Sigmoid colon (tissue), 4 donors: ENCODE results near the gene WNT3.

Experiments
- EP300 ChIP-seq, 4 donors: sonication (generic); formaldehyde crosslinking; IDR thresholded peaks; one replicate each; pipeline ENCODE4 v1.6.1; 2017; ENCODE audit warnings: antibody characterized with exemption in 4 of 4
- POLR2A ChIP-seq, 2 donors: fragments of 450-650 bp; IDR thresholded peaks; one replicate each; pipeline ENCODE4 v1.6.1; 2016; ENCODE audit warnings: antibody characterized with exemption in 2 of 2, mild to moderate bottlenecking in 2 of 2, moderate library complexity in 2 of 2
- POLR2AphosphoS5 ChIP-seq, 4 donors: sonication (generic); formaldehyde crosslinking; IDR thresholded peaks; one replicate each; pipeline ENCODE4 v1.6.1; 2017; ENCODE audit warnings: antibody characterized with exemption in 4 of 4
- TF ChIP-seq, protein P1 (sequence below), 4 experiments: fragments of 450-650 bp in 3 of 4; fragments of 200-600 bp in 1 of 4; IDR thresholded peaks; one replicate each; pipeline ENCODE4 v1.5.1; 2016 to 2019; ENCODE audit warnings: antibody characterized with exemption in 4 of 4, mild to moderate bottlenecking in 3 of 4, moderate library complexity in 2 of 4

GRCh38 chr17:46719891-46720290 is 98.6 kb downstream of the WNT3 start:
- TF ChIP-seq, protein P1, sequence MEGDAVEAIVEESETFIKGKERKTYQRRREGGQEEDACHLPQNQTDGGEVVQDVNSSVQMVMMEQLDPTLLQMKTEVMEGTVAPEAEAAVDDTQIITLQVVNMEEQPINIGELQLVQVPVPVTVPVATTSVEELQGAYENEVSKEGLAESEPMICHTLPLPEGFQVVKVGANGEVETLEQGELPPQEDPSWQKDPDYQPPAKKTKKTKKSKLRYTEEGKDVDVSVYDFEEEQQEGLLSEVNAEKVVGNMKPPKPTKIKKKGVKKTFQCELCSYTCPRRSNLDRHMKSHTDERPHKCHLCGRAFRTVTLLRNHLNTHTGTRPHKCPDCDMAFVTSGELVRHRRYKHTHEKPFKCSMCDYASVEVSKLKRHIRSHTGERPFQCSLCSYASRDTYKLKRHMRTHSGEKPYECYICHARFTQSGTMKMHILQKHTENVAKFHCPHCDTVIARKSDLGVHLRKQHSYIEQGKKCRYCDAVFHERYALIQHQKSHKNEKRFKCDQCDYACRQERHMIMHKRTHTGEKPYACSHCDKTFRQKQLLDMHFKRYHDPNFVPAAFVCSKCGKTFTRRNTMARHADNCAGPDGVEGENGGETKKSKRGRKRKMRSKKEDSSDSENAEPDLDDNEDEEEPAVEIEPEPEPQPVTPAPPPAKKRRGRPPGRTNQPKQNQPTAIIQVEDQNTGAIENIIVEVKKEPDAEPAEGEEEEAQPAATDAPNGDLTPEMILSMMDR (IDR thresholded peaks at IDR 0.05): no peak
- TF ChIP-seq POLR2A (IDR thresholded peaks at IDR 0.05) (no peak), POLR2AphosphoS5 (IDR thresholded peaks at IDR 0.05) (no peak), EP300 (IDR thresholded peaks at IDR 0.05) (no peak)
